HG03565 (cell line): ENCODE results near the gene BICD2.
"Not testable (repeated sequence)": the region's sequence is repeated elsewhere in the genome, so short reads cannot be mapped to it uniquely, and the experiment has no call there.

ENCODE experiments used
- ATAC-seq: cut with Tn5 transposase; IDR thresholded peaks from one replicate; pipeline ENCODE4 v1.9.1; 2021; ENCODE audit warnings: mild to moderate bottlenecking, moderate library complexity; ENCODE audit not compliant: unreplicated experiment

BICD2 gene

DNA sequence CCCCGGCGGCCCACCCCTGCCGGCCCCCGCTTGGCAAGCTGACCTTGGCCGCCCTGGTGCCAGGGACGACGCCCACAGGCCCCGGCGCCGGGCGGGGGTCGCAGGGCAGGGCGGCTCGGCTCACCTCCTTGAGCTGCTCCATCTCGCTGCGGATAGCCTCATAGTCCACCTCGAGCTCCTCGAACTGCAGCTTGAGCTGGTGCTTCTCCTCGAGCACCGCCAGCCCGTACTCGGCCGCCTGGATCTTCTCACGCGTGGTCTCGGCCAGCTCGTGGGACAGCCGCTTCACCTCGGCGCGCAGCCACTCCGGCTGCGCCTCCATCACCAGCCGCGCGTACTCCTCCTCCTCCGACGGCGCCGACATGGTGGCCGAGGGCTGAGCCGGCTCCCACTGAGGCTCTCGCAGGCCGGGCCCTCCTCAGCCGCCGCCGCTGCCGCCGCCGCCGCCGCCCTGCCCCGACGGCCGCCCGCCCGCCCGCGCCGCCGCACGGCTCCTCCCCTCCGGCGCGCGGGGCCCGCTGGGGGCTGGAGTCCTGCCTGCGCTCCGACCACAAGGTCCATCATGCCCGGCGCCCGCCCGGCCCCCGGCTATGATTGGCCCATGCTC lies at the start of gene BICD2:
BICD2 (minus strand) TSS at position 453 of the 607 bp plus-strand sequence; CDS start at position 364, 89 bp downstream.
- no peak for ATAC-seq

DNA sequence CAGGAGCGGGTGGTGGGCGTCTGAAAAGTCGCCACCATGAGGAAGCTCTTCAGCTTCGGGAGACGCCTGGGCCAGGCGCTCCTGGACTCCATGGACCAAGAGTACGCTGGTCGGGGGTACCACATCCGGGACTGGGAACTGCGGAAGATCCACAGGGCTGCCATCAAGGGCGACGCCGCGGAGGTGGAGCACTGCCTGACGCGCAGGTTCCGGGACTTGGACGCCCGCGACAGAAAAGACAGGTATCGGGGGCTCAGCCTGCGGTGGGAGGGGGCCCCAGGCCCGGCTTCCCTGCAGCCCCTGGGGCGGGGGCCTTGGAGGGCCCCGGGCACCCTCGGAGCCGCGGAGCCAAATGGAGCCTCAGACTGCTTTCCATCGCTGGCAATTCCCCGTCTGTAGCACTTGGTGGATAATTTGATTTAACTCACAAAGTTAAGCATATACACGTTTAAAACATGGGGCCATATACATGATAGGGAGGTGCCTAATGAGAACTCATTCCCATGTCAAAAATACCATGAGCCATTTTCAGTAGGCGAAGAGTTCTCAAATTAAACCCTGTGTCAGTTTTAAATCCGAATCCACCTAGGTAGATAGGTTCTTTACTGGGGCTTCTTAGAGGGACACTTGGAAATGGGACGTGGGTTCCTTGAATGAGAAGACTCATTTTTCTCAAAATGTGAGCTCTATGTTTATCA lies 45.1 kb upstream of the BICD2 start:
- not testable (repeated sequence) for ATAC-seq

DNA sequence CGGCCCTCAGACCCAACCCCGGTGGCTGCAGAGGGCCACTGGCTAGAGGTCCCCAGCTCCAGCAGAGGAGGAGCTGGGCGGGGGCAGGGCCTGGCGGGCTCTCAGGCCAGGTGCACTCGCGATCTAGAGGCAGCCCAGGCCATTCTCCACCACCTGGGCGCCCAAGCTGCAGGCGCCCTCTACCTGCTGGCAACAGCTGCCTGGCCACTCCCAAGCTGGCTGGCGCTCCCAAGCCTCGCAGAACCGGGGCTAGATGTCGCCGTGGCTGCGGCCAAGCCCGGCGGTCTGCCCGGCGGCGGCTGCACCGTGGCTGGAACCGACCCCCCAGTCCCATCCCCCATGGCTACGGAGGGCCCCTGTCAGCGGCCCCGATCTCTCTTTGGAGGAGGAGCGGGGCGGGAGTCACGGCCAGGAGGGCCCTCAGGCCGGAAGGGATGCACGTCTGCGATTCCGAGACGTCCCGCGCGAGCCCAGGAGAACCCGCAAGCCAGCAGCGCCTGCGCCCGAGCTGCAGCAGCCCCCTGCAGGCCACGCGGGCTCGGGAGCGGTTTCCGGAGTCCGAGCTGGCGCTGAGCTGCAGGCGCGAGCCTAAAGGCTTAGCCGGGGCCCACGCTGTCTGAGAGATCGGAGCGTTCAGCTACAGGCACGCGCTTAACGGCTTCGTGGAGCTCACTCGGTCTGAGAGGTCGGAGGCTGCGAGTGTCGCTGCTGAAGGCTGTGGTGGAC lies 44.3 kb upstream of the BICD2 start:
- ATAC-seq, result no peak

DNA sequence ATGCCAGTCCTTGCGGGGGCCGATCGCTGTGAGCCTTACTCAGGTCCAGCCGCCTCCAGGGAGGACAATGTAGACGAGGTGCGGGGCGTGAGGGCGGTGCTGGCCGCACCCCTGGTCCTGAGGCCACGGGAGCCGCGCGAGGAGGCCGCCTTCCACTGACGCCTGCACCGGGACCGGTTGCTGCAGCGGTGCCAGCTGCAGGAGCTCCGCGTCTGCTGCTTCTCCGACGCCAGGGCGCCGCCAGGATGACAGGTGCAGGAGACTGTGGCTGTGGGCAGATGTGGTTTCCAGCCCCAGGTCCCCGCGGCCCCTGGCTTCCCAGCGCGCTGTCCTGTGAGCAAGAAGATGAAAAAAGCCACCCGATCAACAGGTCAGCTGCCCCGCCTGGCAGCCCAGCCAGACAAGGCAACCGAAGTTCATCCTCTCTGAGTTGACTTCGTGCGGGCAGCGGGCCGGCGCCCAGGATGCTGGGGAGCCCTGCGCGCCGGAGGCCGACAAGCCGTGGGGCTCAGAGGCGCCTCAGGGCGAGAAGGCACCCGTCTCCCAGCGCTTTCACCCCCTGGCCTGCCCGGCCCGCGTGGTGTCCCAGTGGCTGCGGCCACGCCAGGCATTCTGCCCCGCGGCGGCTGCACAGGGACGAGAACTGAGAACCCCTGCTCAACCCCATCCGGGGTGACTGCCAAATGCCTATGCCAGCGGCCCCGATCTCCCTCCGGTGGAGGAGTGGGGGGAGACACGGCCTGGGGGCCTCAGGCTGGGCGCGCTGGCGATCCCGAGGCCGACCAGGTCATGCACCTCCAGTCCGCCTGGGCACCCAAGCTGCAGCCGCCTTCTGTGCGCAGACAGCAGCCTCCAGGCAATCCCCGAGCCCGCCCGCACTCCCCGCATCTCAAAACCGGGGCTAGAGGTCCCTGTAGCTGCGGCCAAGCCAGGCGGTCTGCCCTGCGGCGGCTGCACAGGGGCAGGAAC lies 43.4 kb upstream of the BICD2 start:
- ATAC-seq, result no peak

DNA sequence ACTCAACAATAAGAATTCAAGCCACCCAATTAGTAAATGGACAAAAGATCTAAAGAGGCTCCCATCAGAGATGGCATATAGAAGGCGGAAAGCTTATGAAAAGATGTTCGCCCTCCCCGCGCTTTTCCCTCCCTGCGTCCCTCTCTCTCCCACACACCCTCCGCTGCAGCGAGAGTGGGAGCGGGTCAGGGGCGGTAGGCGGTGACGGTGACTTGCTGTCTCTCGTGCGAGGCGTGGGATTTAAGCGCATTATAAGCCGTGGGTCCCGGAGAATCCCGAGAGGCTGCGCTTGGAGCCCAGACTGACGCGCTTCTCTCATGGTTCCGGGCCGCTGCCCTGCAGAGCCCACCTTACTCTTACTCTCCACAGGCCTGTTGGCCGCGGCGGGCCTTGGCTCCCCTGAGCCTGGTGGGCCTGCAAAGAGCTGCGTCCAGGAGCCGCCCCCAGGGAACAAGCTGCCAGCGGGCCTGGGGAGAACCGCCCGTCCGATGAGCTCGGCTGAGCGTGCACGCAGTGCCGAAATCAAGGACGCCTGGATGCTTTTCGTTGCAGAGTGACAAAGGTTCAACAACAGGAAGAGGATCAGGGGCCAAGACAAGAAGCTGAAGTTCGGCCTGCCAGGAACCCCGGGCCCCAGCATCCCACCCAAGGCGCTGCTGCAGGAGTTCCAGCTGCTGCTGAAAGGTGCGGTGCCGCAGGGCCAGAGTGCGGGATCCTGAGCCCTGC lies 42.6 kb upstream of the BICD2 start:
- ATAC-seq, result no peak

DNA sequence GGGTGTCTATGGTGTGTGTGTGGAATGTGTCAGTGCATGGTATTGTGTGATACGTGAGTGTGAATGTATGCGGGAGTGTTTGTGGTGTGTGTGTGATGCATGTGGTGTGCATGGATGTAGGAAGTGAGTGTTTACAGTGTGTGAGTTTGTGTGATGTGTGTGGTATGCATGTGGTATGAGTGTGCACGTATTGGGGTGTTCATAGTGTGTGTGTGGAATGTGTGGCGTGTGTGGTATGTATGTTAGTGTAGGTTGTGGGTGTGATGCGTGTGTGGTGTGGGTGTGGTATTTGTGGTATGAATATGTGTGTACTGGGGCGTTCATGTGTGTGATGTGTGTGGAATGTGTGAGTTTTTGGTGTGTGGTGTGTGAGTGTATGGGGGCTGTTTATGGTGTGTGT lies 40.1 kb upstream of the BICD2 start:
- ATAC-seq, result no peak

DNA sequence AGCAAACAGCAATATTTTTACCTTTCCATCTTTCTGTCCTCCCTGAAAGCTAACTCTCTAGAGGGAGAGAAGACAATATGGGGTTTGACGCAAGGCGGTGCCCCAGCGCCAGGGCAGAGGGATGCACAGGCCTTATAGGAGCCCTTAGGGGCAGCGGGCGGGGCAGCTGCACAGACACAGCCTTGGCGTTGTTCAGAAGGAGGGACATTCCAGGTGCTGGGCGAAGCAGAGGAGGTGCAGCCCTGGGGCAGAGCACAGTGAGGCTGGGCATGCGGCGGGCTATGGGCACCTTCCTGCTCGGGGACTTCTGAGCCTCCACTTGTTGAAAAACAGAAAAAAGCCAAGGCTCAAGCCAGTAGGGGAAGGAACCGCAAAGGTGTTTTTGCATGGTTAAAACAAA lies 33.7 kb upstream of the BICD2 start:
- ATAC-seq, result no peak

DNA sequence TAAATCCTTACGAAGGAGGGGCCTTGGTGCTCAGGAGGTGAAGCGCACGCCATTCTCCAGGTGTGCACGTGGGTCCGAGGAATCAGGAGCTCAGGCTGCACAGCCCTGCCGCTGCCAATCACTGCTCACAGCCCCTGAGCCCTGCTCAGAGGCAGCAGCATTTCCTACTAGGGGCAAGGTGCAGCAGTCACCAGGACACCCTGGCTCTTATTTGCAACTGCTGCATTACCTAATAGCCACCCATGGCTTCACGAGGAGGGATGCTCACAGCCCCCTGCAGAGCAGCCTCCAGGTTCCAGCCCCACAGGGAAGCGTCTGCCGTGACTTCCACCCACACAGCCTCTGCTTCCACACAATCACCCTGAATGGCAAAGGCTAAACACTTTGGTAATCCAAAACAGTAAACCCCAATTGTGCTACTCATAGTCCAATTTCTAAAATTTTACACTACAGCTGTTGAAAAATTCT lies 31.7 kb upstream of the BICD2 start:
- not testable (repeated sequence) for ATAC-seq

DNA sequence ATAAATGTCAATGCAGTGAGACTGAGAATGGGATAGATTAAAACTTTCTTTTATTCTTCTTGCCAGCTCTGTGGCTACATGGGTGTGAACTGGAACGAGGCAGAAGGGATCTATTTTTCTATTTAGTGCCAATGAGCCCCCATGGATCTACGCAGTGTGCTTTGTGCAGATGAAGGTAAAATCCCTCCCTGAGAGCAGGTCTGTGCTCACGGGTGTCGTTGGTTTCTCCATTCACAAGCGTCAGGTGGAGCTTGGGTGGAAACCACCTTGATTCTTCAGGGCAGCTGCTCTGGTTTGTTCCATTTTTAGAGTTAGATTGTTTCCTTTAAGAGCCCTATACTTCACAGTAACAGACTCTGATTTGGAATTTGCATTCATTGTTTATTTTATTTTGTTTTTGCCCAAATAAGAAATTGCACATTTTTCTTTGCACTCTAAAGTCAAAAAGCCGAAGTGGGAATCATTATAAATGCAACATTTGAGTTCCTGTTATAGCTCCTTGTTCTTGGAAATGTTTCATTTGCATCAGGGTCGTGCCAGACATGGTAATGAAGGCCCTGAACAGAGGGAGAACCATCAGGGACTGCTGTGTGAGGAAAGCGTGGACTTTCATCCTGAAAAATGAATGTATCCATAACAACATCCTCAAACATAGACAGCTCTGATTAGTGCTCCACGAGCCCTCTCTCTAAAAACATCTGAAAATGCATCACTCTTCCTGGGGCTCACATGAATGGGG lies 31.1 kb upstream of the BICD2 start:
- no peak for ATAC-seq

DNA sequence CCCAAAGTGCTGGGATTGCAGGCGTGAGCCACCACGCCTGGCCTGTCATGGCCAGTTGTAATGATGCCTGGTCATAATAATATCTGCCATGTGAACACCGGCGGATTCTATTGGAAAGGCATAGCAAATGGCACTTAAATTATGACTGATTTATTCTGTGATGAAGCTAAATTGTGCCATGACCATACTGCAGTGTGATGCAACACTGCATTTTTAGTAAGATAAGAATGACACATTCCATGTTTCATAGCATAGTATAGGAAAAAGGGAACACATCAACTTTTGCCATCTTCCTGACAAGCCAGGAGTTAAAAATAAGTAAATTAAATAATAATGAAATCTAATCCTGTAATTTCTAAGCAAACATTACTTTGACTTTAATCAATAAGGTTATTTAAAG lies 30.4 kb upstream of the BICD2 start:
- ATAC-seq, result no peak

DNA sequence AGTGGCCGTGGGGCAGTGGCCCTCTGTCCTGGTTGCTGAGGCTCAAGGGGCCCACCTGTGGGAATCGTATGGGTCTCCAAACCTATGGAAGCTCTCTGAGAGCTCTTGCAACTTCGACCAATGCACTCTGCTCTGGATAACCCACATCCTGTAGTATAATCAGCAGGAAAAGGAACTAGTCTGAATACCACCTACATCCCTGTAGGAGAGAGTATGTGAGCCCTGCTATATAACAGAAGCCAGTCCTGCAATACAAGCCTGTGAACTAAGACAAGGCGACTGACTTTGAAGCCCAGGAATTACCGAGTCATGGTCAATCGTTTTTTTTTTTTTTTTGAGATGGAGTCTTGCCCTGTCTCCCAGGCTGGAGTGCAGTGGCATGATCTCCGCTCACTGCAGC lies 29.8 kb upstream of the BICD2 start:
- ATAC-seq, result no peak

DNA sequence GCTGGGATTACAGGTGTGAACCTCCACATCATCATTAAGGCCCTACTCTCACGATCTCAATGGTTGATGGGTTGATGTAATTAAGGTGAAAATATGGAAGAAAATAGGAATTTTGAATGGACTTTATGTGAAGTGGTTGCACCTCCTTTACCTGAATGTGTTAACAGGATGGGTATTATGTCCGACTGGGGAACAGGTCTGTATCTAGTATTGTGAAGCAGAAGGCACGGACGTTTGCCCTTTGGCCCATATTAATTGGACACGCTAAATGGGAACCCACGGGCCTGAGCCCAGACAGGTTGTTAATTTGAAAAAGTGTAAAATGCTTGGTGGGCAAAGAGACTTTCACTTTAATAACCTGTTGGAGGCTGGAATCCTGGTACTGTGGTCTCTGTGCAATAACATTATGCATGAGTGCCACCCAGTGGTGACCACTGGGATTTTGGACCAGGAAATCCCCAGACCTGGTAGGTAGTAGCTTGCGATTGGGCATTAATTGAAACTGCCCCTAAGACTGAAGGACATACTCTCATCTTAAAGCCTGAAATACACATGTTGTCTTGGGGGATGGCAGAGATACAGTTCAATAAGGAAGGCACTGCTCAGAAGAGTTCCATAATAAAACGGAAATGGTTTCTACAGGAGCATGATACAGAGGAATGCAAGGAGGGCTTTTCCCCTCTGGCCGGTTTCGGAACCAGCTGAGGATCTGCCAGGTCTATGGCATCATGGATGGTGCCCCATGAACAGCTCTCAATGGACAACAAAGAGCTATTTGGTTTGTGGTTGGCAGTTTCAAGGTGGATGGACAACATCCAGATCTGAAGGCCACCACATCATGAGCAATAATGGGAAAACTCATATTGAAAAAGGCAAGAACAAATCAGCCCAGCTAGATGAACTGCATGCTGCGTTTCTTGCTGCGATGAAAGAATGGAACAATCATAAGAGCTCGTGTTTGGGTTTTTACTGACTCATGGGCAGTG lies 26.2 kb upstream of the BICD2 start:
- ATAC-seq, result peak; percentile 67

DNA sequence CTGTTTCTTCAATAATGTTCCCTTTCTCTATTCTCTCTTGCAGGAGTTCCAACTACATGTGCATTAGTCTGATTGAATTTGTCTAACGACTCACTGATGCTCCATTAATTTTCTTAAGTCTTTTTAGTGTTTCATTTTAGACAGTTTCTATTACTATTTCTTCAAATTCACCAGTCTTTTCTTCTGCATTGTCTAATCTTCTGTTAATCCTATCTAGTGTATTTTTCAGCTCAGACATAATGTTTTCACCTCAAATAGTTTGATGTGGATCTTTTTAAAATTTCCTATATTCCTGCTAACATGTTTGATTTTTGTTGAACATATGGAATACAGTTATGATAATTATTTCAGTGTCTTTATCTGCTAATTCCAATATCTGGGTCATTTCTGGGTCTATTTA lies 21.7 kb upstream of the BICD2 start:
- ATAC-seq, result no peak

DNA sequence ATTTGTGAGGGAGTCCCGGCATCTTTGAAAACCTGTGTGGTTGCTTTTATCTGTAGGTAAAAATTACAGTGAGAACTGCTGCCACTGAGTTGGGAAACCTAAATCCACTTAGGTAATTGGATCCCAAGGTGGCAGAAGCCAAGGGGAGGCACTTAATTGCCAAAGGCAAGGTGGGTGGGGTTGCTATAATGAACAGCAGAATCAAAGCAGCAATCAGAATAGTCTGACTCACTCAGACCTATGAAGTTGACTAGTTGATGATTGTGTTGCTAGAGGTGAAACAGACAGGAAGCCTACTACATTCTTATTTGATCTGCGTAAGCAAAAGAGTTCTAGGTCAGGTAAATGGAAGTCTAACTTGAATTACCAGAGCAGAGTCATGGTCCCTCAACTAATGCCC lies 17.3 kb upstream of the BICD2 start:
- no peak for ATAC-seq

DNA sequence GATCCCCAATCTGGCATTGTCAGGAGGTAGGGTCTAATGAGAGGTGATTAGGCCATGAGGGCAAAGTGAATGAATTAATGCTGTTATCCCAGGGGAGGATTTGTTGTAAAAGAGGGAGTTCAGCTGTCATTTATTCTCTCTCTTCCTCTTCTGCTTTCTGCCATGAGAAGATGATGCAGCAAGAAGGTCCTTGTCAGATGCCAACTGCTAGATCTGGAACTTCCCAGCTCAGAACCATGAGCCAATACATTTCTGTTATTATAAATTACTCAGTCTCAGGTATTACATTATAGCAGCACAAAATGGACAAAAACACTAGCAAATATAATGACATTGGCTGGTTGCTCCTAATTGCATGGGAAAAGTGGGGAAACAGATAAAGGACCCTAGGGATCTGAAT lies 15.6 kb upstream of the BICD2 start:
- ATAC-seq, result no peak

DNA sequence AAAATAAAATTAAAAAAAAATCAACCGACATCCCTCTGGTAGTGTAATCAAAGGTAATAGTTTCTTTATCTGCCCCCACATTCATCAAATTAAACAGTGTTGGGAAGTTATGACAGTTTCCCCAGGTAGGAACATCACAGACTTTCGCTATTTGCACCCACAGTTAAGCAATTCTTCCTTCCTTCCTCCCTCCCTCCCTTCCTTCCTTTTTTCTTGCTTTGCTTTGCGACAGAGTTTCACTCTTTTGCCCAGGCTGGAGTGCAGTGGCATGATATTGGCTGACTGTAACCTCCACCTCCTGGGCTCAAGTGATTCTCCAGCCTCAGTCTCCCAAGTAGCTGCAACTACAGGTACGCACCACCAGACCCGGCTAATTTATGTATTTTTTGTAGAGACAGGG lies 10.8 kb upstream of the BICD2 start:
- no peak for ATAC-seq

DNA sequence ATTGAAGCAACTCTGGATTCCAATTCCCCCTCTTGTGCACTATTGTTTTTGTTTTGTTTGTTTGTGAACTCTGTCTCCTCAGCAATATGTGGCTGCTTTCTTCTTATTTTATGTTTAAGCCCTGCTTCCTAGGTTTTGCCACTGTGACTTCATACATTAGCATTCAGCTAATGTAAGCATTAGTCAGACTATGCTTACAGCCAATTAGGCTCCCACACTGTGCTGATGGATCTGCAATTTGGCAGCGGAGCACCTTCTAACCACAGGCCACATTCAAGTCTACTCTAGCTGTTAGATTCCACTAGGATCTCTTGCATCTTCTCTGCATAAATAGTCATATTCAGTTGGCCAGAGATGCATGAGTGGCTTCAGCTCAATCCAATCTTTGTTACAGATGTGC lies 9.6 kb upstream of the BICD2 start:
- ATAC-seq, result no peak

DNA sequence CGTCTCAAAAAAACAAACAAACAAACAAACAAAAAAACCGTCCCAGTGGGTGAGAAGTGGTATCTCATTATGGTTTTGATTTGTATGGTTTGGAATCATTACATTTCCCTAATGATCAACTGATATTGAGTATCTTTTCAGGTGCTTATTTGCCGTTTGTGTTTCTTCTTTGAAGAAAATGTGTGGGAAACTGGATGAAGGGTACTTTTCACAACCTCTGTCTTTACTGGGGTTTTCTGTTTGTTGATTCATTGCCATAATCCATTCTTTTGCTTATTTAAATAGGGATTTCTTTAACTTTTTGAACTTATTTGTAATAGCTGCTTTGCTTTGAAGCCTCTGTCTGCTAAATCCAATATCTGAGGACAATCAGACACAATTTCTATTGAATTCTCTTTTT lies 9.2 kb upstream of the BICD2 start:
- no peak for ATAC-seq
